ENCODE measurements around the gene SPATA1.
"Not testable (repeated sequence)": the region's sequence is repeated elsewhere in the genome, so short reads cannot be mapped to it uniquely, and the experiment has no call there.

SPATA1 gene

GRCh38 chr1:84587099-84587498, 80.9 kb downstream of the SPATA1 start:
- no peaks in the 10 kb centered on the region for H3K27me3 ChIP-seq (ENCODE audit: control insufficient read depth, insufficient read depth, low read length)
- H3K4me3 ChIP-seq (ENCODE audit: low read depth, low read length) = no peak overlapping the region
- H3K27ac ChIP-seq = no peak overlapping the region
- H3K4me1 ChIP-seq = no peaks in the 10 kb centered on the region
- H3K36me3 ChIP-seq (ENCODE audit: control insufficient read depth, insufficient read depth, low read length) = no peaks in the 10 kb centered on the region
- no peak overlapping the region for H3K9ac ChIP-seq
- no peak overlapping the region for H2AFZ ChIP-seq
- TF ChIP-seq CTCF (IDR thresholded peaks at IDR 0.05) = no peak
- no peaks in the 10 kb centered on the region for H3K79me2 ChIP-seq
- H3K9me3 ChIP-seq (ENCODE audit: control insufficient read depth, low read length) = no peaks in the 10 kb centered on the region
- no peak overlapping the region for H3K4me2 ChIP-seq (ENCODE audit: low read length)

GRCh38 chr1:84594959-84595358, 88.8 kb downstream of the SPATA1 start:
- H3K9me3 ChIP-seq (ENCODE audit: control insufficient read depth, low read length); H3K27ac ChIP-seq; H3K9ac ChIP-seq: not testable (repeated sequence)

GRCh38 chr1:84597011-84597410, 90.8 kb downstream of the SPATA1 start:
- H3K27ac ChIP-seq = no peak overlapping the region
- no peaks in the 10 kb centered on the region for H3K9me3 ChIP-seq (ENCODE audit: control insufficient read depth, low read length)
- no peaks in the 10 kb centered on the region for H3K4me1 ChIP-seq
- no peak overlapping the region for H3K4me3 ChIP-seq (ENCODE audit: low read depth, low read length)
- TF ChIP-seq CTCF (IDR thresholded peaks at IDR 0.05) = no peak
- no peak overlapping the region for H3K4me2 ChIP-seq (ENCODE audit: low read length)
- no peaks in the 10 kb centered on the region for H3K79me2 ChIP-seq
- no peaks in the 10 kb centered on the region for H3K27me3 ChIP-seq (ENCODE audit: control insufficient read depth, insufficient read depth, low read length)
- no peak overlapping the region for H2AFZ ChIP-seq
- no peak overlapping the region for H3K9ac ChIP-seq
- no peaks in the 10 kb centered on the region for H3K36me3 ChIP-seq (ENCODE audit: control insufficient read depth, insufficient read depth, low read length)

More at GRCh38 chr1:84594959-84595358, 88.8 kb downstream of the SPATA1 start:
- H3K4me3 ChIP-seq (ENCODE audit: low read depth, low read length); H3K4me1 ChIP-seq; H3K4me2 ChIP-seq (ENCODE audit: low read length); H2AFZ ChIP-seq; H3K27me3 ChIP-seq (ENCODE audit: control insufficient read depth, insufficient read depth, low read length); H3K36me3 ChIP-seq (ENCODE audit: control insufficient read depth, insufficient read depth, low read length); H3K79me2 ChIP-seq: not testable (repeated sequence)

- H3K27me3 ChIP-seq (ENCODE audit: control insufficient read depth, insufficient read depth, low read length) = no peaks in the 10 kb centered on the region
- H3K79me2 ChIP-seq = no peaks in the 10 kb centered on the region
- no peak overlapping the region for H3K27ac ChIP-seq
- no peaks in the 10 kb centered on the region for H3K36me3 ChIP-seq (ENCODE audit: control insufficient read depth, insufficient read depth, low read length)
- TF ChIP-seq CTCF (IDR thresholded peaks at IDR 0.05) = no peak
- no peaks in the 10 kb centered on the region for H3K4me1 ChIP-seq
- H3K9ac ChIP-seq = no peak overlapping the region
- H3K4me3 ChIP-seq (ENCODE audit: low read depth, low read length) = no peak overlapping the region
- H3K4me2 ChIP-seq (ENCODE audit: low read length) = no peak overlapping the region
- H2AFZ ChIP-seq = no peak overlapping the region
- no peaks in the 10 kb centered on the region for H3K9me3 ChIP-seq (ENCODE audit: control insufficient read depth, low read length)
These were observed 92.2 kb downstream of the SPATA1 start for GRCh38 chr1:84598418-84598817.

- Histone ChIP-seq H3K27ac (no peak overlapping the region), H3K36me3 (ENCODE audit: control insufficient read depth, insufficient read depth, low read length) (no peaks in the 10 kb centered on the region), H3K9ac (no peak overlapping the region), H3K4me1 (no peaks in the 10 kb centered on the region), H3K4me3 (ENCODE audit: low read depth, low read length) (no peak overlapping the region), H3K79me2 (no peaks in the 10 kb centered on the region), H3K27me3 (ENCODE audit: control insufficient read depth, insufficient read depth, low read length) (no peaks in the 10 kb centered on the region), H3K4me2 (ENCODE audit: low read length) (no peak overlapping the region), H2AFZ (no peak overlapping the region), H3K9me3 (ENCODE audit: control insufficient read depth, low read length) (no peaks in the 10 kb centered on the region)
- TF ChIP-seq CTCF (IDR thresholded peaks at IDR 0.05) = no peak
These were observed 92.9 kb downstream of the SPATA1 start for GRCh38 chr1:84598846-84599741.
